Activated naive CD8-positive, alpha-beta T cell treated with anti-CD3 and anti-CD28 coated beads for 36 hours (primary cell): ENCODE data around the gene SATB2. TPM values are rescaled to one million over a fixed set of nuclear protein-coding genes. Genes with fewer than 3 reads are reported as not detected.

Experiments used
- DNase-seq: peaks from one replicate; pipeline ENCODE4 v3.0.0; 2021
- H3K27ac Mint-ChIP-seq: one replicate; pipeline ENCODE4 v1.8.0; 2022; ENCODE audit warnings: mild to moderate bottlenecking, moderate library complexity, mixed read lengths
- H3K27me3 Mint-ChIP-seq: one replicate; pipeline ENCODE4 v1.8.0; 2022; ENCODE audit warnings: mild to moderate bottlenecking, mixed read lengths
- H3K36me3 Mint-ChIP-seq: one replicate; pipeline ENCODE4 v1.8.0; 2021; ENCODE audit warnings: mild to moderate bottlenecking, mixed read lengths
- H3K4me1 Mint-ChIP-seq: one replicate; pipeline ENCODE4 v1.8.0; 2021; ENCODE audit warnings: mixed read lengths
- H3K4me3 Mint-ChIP-seq: one replicate; pipeline ENCODE4 v1.8.0; 2022; ENCODE audit warnings: mild to moderate bottlenecking, moderate library complexity, mixed read lengths
- H3K9me3 Mint-ChIP-seq: one replicate; pipeline ENCODE4 v1.8.0; 2022; ENCODE audit warnings: mixed read lengths
- total RNA-seq, 2 experiments: library from RNA; stranded (reverse); gene quantifications; one replicate each; pipeline ENCODE4 v1.2.3, GENCODE V29; 2021

SATB2 gene
- total RNA-seq: under 1 TPM; 0.27 to 0.28 TPM

- Mint-ChIP-seq H3K4me3 (peak within 1 kb of the TSS; percentile 70), H3K27me3 (peaks cover 83% of the 10 kb centered on the region), H3K27ac (no peak within 1 kb of the TSS), H3K36me3 (no peaks in the 10 kb centered on the region), H3K9me3 (peaks cover 4% of the 10 kb centered on the region), H3K4me1 (peaks cover 22% of the 10 kb centered on the region)
- peak; percentile 52 for DNase-seq
Observed at GRCh38 chr2:199457147-199458008, at the start of gene SATB2. Gene SATB2, minus strand, starts transcription at chr2:199457939. Its CDS starts 1,902 bp downstream, at chr2:199456037.

DNA sequence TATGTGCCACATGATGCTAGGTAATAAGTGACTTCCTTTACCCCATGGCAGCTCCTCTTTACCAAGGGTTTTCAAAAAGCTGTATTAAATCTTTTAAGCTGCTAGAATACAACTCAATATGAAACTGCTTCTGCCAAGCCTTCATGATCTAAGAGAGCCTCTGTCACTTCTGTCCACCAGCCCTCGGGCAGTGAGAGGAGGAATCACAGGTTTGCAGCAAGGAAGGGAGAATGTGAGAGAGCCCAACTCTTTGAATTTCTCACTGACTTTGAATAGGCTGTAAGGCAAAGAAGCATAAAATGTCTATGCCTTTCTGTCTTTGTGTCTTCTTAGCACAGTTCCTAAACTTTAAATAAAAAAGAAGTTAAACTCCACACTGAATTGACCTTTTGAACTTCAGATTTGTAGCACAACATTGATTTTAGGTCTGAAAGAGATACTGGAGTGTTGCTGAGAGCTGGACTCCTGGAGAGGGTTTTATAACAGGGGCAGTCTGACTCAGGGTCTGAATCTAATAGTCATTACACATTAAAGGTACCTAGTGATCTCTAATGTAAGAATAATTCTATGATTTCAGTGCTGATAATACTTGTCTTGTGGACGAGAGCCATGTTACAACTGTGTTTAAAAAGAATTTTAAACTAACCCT, 48.1 kb upstream of the SATB2 start:
- H3K27ac Mint-ChIP-seq: no peak overlapping the region
- no peaks in the 10 kb centered on the region for H3K9me3 Mint-ChIP-seq
- H3K4me1 Mint-ChIP-seq: no peaks in the 10 kb centered on the region
- peaks cover 20% of the 10 kb centered on the region for H3K27me3 Mint-ChIP-seq
- no peaks in the 10 kb centered on the region for H3K36me3 Mint-ChIP-seq
- no peak for DNase-seq
- H3K4me3 Mint-ChIP-seq: no peak overlapping the region

- Mint-ChIP-seq H3K4me3 (no peak overlapping the region), H3K36me3 (no peaks in the 10 kb centered on the region), H3K27me3 (peaks cover 10% of the 10 kb centered on the region), H3K27ac (no peak overlapping the region), H3K9me3 (no peaks in the 10 kb centered on the region), H3K4me1 (no peaks in the 10 kb centered on the region)
- DNase-seq: no peak
Observed at GRCh38 chr2:199503148-199503547, 45.4 kb upstream of the SATB2 start.

DNA sequence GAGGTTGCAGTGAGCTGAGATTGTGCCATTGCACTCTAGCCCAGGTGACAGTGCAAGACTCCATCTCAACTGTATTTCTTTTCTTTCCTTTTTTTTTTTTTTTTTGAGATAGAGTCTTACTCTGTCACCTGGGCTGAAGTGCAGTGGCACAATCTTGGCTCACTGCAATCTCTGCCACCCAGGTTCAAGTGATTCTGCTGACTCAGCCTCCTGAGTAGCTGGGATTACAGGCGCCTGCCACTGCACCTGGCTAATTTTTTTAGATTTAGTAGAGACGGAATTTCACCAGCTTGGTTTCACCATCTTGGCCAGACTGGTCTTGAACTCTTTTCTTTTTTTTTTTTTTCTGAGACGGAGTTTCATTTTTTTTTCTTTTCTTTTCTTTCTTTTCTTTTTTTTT, 41.3 kb upstream of the SATB2 start:
- H3K36me3 Mint-ChIP-seq: no peaks in the 10 kb centered on the region
- H3K9me3 Mint-ChIP-seq: no peaks in the 10 kb centered on the region
- H3K4me1 Mint-ChIP-seq: no peaks in the 10 kb centered on the region
- no peak overlapping the region for H3K4me3 Mint-ChIP-seq
- H3K27me3 Mint-ChIP-seq: peaks cover 13% of the 10 kb centered on the region
- no peak overlapping the region for H3K27ac Mint-ChIP-seq
- no peak for DNase-seq

- H3K9me3 Mint-ChIP-seq: no peaks in the 10 kb centered on the region
- H3K36me3 Mint-ChIP-seq: no peaks in the 10 kb centered on the region
- DNase-seq: no peak
- no peak overlapping the region for H3K4me3 Mint-ChIP-seq
- H3K27me3 Mint-ChIP-seq: peaks cover 24% of the 10 kb centered on the region
- no peaks in the 10 kb centered on the region for H3K4me1 Mint-ChIP-seq
- no peak overlapping the region for H3K27ac Mint-ChIP-seq
Observed at GRCh38 chr2:199495147-199495546, 37.4 kb upstream of the SATB2 start.

DNA sequence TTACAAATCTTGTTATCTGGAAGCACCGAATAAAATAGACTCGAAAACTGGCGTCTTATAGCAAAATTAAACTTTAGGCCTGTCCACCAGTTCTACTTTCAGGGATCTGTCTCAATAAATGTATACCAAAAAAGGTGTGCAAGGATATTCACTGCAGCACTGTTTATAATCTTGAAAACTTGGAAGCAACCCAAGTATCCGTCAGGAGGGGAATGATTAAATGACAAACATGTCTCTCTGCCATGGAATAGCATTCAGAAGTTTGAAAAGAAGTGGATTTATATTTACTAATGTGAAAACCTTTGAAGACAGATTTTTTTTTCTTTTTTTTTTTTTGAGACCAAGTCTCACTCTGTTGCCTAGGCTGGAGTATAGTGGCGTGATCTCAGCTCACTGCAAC, 32.3 kb upstream of the SATB2 start:
- no peak overlapping the region for H3K27ac Mint-ChIP-seq
- peaks cover 45% of the 10 kb centered on the region for H3K27me3 Mint-ChIP-seq
- H3K4me3 Mint-ChIP-seq: no peak overlapping the region
- no peaks in the 10 kb centered on the region for H3K4me1 Mint-ChIP-seq
- no peaks in the 10 kb centered on the region for H3K36me3 Mint-ChIP-seq
- no peak for DNase-seq
- no peaks in the 10 kb centered on the region for H3K9me3 Mint-ChIP-seq

GRCh38 chr2:199488772-199489400, 31.1 kb upstream of the SATB2 start:
- Mint-ChIP-seq H3K36me3 (no peaks in the 10 kb centered on the region), H3K9me3 (no peaks in the 10 kb centered on the region), H3K27ac (no peak overlapping the region), H3K4me1 (no peaks in the 10 kb centered on the region), H3K4me3 (no peak overlapping the region), H3K27me3 (peaks cover 54% of the 10 kb centered on the region)
- DNase-seq: peak; percentile 31

DNA sequence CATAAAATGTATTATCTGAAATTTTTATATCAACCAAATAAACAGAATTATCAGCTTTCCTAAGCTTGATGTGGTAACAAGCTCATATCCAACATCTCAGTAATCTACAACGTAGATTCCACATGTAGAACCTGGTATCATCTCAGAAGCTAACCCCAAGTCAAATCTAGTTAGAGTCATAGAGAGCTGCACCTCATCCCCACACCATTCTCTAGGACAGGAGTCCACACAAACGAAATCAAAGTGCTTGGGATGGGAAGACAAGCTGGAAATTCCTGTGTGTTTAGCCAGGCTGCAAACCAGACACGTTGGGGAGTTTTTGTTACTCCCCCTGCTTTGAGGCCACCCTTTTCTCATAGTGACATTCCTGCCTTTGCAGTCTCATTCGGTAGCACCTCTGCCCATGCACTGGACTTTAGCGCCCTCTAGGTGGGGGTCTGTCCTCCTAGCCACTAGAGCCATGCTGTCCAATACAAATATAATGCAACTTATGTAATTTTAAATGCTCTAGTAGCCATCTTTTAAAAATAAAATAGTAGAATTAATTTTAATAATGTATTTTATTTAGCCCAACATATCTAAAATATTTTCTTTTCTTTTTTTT, 28.1 kb upstream of the SATB2 start:
- Mint-ChIP-seq H3K36me3 (no peaks in the 10 kb centered on the region), H3K27ac (no peak overlapping the region), H3K9me3 (no peaks in the 10 kb centered on the region), H3K4me1 (no peaks in the 10 kb centered on the region), H3K27me3 (peaks cover 44% of the 10 kb centered on the region), H3K4me3 (no peak overlapping the region)
- peak; percentile 33 for DNase-seq

DNA sequence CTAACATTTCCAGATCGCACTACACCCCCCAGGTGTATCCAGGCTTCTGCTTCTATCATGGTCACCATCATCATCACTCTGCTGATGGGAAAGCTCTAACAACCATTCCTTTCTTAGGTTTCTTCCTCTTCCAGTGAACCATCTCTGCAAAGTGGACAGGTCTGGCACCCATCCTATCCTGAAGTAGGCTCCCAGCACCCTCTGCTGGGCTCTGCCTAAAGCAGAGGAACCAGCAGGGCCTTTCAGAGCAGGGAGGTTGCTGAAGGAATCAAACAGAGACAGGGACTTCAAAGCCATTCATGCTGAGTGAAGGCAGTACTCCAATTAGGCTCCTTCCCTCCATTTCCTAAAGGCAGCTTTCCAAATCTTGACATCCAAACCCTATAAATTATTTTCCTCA, 27.2 kb upstream of the SATB2 start:
- no peaks in the 10 kb centered on the region for H3K9me3 Mint-ChIP-seq
- H3K27ac Mint-ChIP-seq: no peak overlapping the region
- no peak overlapping the region for H3K4me3 Mint-ChIP-seq
- H3K27me3 Mint-ChIP-seq: peaks cover 40% of the 10 kb centered on the region
- no peak for DNase-seq
- H3K36me3 Mint-ChIP-seq: no peaks in the 10 kb centered on the region
- no peaks in the 10 kb centered on the region for H3K4me1 Mint-ChIP-seq

- Mint-ChIP-seq H3K4me1 (no peaks in the 10 kb centered on the region), H3K27me3 (peaks cover 12% of the 10 kb centered on the region), H3K4me3 (no peak overlapping the region), H3K9me3 (no peaks in the 10 kb centered on the region), H3K27ac (no peak overlapping the region), H3K36me3 (no peaks in the 10 kb centered on the region)
- DNase-seq: no peak
Observed at GRCh38 chr2:199480966-199481365, 23.2 kb upstream of the SATB2 start.

GRCh38 chr2:199477277-199477834, 19.6 kb upstream of the SATB2 start:
- Mint-ChIP-seq H3K4me3 (no peak overlapping the region), H3K27ac (no peak overlapping the region), H3K36me3 (no peaks in the 10 kb centered on the region), H3K27me3 (peaks cover 29% of the 10 kb centered on the region), H3K9me3 (no peaks in the 10 kb centered on the region), H3K4me1 (no peaks in the 10 kb centered on the region)
- DNase-seq: no peak

DNA sequence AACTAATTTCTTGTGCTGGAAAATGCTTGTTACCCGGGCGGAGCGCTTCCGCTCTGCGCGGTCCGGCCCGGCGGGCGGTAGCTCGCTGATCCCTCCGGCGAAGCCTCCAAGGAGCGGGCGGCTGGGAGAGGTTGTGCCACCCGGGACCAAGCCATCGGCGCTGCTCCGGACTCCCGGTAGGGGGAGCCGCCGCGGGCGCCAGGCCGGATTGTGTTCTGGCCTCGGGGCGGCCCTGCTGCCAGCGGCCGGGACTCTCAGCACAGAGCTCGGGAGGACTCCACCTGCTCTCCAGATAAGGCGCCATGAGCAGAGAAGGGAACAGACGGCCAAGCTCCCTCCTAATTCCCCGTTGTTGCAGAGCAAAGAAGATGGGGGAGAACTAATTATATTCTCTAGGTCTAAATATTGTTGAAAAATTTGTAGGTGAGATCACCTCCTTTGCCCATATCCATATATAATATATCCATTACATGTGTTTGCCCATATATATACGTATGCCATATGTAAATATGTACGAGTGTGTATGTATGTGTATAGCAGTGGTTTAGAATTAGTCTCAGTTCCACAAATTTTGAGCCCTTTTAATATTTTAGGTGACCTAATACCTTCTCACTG, 13.8 kb upstream of the SATB2 start:
- Mint-ChIP-seq H3K36me3 (no peaks in the 10 kb centered on the region), H3K27ac (no peak overlapping the region), H3K9me3 (no peaks in the 10 kb centered on the region), H3K4me3 (no peak overlapping the region), H3K4me1 (peaks cover 13% of the 10 kb centered on the region), H3K27me3 (peaks cover 87% of the 10 kb centered on the region)
- DNase-seq: peak; percentile 53

DNA sequence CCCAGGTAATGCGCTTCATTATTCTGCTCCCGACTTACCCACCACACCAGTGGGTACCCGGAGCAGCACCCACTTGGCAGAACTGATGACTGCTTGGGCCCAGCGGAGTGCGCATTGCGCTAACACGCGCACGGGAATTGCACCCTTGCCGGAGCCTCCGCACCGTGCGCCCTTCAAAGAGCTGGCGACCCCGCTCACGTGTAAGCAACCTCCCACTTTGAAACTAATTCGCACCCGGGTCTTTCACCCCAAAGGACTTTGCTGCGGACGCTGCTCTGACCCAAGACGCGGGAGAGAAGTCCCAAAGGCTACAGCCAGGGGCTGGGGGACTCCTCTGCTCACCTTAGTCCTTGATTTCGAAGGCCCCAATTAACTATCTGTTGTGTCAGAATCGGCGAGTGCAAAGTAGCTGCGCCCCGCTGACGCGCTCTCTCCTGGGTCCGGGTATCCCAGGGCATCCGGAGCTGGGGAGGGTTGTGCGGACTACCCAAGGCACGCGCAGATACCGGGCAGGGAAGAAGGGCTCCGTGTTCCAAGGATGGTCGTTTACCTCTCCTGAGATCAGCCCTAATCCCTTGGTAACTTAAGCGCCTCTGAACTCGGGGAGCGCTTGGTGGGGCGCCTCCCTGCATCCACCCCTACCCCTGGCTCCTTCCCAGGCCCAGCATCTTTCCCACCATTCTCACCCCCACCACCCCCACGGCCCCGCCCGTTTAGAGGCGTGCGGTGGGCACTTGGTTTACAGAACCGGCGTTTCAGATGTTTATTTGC, 13.1 kb upstream of the SATB2 start:
- Mint-ChIP-seq H3K27me3 (peaks cover 94% of the 10 kb centered on the region), H3K27ac (no peak overlapping the region), H3K4me3 (no peak overlapping the region), H3K4me1 (peaks cover 17% of the 10 kb centered on the region), H3K36me3 (no peaks in the 10 kb centered on the region), H3K9me3 (peaks cover 3% of the 10 kb centered on the region)
- DNase-seq: no peak

- Mint-ChIP-seq H3K27ac (no peak overlapping the region), H3K9me3 (peaks cover 3% of the 10 kb centered on the region), H3K4me1 (peaks cover 17% of the 10 kb centered on the region), H3K36me3 (no peaks in the 10 kb centered on the region), H3K4me3 (no peak overlapping the region), H3K27me3 (peaks cover 96% of the 10 kb centered on the region)
- DNase-seq: no peak
Observed at GRCh38 chr2:199470361-199470671, 12.6 kb upstream of the SATB2 start.
